MCF 10A (cell line): Measurements from ENCODE around the gene SERINC5. TPM values are rescaled to one million over a fixed set of nuclear protein-coding genes. Genes with fewer than 3 reads are reported as not detected.

Experiments
- BruUV-seq: library from RNA; stranded (reverse); fragments of 400-500 nt; replicated peaks from 2 replicates; lab custom pipeline; 2021; lab: Mats Ljungman, UMichigan
- CTCF ChIA-PET: fragments of 300-600 bp; sonication (Branson Sonifier 250); formaldehyde crosslinking; extraction: SDS; loops from one replicate; lab custom pipeline; 2021; ENCODE audit warnings: antibody characterized with exemption, inconsistent platforms; lab: Yijun Ruan, JAX
- POLR2A ChIA-PET: fragments of 300-600, 350-650 bp; sonication (Branson Sonifier 250); formaldehyde crosslinking; extraction: SDS; loops from one replicate; lab custom pipeline; 2020; ENCODE audit warnings: antibody characterized with exemption, inconsistent platforms; lab: Yijun Ruan, JAX
- DNase-seq: peaks from one replicate; pipeline ENCODE4 v3.0.0-alpha.2; 2018; ENCODE audit not compliant: unreplicated experiment
- H3K27ac Mint-ChIP-seq: one replicate; pipeline ENCODE4 v1.8.0; 2022; ENCODE audit warnings: mild to moderate bottlenecking, low read depth, mixed read lengths; ENCODE audit not compliant: unreplicated experiment
- H3K27me3 Mint-ChIP-seq: one replicate; pipeline ENCODE4 v1.8.0; 2022; ENCODE audit warnings: mixed read lengths; ENCODE audit not compliant: insufficient read depth, unreplicated experiment
- H3K36me3 Mint-ChIP-seq: one replicate; pipeline ENCODE4 v1.8.0; 2022; ENCODE audit warnings: mild to moderate bottlenecking, moderate library complexity, mixed read lengths; ENCODE audit not compliant: insufficient read depth, unreplicated experiment
- H3K4me1 Mint-ChIP-seq: one replicate; pipeline ENCODE4 v1.8.0; 2022; ENCODE audit warnings: mixed read lengths; ENCODE audit not compliant: insufficient read depth, unreplicated experiment
- H3K4me3 Mint-ChIP-seq: one replicate; pipeline ENCODE4 v1.8.0; 2022; ENCODE audit warnings: mild to moderate bottlenecking, moderate library complexity, mixed read lengths; ENCODE audit not compliant: unreplicated experiment
- H3K9me3 Mint-ChIP-seq: one replicate; pipeline ENCODE4 v1.8.0; 2022; ENCODE audit warnings: mixed read lengths; ENCODE audit not compliant: unreplicated experiment
- intact Hi-C: fragments of 100-400 bp; cut with micrococcal nuclease; formaldehyde crosslinking; loops from 2 replicates; pipeline ENCODE4 v1.14.1; 2022
- total RNA-seq: library from RNA; stranded (reverse); gene quantifications from 2 replicates; pipeline ENCODE4 v1.2.3, GENCODE V29; 2022
- TF ChIP-seq, protein P1 (sequence below): fragments of 200-600 bp; IDR thresholded peaks from one replicate; pipeline ENCODE4 v1.8.0; 2022; ENCODE audit warnings: antibody characterized with exemption, mild to moderate bottlenecking; ENCODE audit not compliant: unreplicated experiment

SERINC5 gene
- total RNA-seq, 1 experiment from 2014 or later = 17.1 TPM

DNA sequence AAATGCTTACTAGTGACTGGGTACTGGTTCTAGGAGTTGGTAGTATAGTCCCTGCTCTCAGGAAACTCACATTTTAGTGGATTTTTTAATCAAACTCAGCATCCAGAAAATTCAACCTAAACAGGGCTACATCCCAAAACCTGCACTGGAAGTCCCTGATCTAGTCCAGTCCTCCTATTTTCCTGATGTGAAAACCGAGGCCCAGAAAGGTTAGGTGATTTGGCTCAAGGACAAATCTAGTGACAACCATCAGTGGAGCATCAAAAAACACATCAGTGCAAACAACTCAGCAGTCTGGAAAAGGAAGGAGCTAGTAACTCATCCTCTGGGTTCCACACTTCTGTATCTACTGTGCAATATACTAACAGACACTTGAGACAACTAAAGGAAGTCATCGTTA is 38.2 kb downstream of the SERINC5 start:
- H3K4me3 Mint-ChIP-seq = no peak overlapping the region
- CTCF ChIA-PET = interaction anchor here (0.7 to 0.8 kb wide), 2 partner anchors 26 to 78 kb away, joined by 3 to 7 read pairs; no protein-coding TSS in a partner anchor
- TF ChIP-seq, protein P1, sequence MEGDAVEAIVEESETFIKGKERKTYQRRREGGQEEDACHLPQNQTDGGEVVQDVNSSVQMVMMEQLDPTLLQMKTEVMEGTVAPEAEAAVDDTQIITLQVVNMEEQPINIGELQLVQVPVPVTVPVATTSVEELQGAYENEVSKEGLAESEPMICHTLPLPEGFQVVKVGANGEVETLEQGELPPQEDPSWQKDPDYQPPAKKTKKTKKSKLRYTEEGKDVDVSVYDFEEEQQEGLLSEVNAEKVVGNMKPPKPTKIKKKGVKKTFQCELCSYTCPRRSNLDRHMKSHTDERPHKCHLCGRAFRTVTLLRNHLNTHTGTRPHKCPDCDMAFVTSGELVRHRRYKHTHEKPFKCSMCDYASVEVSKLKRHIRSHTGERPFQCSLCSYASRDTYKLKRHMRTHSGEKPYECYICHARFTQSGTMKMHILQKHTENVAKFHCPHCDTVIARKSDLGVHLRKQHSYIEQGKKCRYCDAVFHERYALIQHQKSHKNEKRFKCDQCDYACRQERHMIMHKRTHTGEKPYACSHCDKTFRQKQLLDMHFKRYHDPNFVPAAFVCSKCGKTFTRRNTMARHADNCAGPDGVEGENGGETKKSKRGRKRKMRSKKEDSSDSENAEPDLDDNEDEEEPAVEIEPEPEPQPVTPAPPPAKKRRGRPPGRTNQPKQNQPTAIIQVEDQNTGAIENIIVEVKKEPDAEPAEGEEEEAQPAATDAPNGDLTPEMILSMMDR = no peak

DNA sequence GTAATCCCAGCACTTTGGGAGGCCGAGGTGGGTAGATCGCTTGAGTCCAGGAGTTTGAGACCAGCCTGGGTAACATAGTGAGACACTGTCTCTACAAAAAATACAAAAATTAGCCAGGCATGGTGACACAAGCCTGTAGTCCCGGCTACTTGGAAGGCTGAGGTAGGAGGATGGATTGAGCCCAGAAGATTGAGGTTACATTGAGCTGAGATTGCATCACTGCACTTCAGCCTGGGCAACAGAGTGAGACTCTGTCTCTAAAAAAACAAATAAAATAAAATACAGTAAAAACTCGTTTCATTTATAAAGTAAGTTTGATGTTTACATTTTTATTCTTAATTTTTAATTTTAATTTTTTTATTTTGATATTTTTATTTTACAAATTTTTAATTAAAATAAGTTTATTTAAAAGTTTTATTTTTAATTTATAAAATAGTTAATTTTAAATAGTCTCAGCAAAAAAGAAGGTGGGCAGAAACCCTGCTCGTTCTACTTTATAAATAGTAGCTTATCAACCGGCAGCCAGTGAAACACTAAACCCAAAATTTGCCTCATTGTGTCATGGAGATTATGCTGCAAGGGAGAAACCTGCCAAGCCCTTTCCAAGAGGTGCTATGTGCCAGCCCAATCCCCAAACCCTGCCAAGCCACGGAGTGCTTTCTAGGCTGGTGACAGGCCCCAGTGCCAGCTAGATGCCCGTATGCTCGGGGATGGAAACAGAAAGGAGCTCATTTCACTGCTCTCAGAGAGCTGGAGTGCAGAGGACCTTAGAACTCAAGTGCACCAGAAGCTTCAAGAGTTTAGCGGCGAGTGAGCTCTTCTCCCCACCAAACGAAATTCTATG is 38.9 kb downstream of the SERINC5 start:
- no peaks in the 10 kb centered on the region for H3K27me3 Mint-ChIP-seq
- CTCF ChIA-PET = interaction anchor here (0.7 kb wide), 1 partner anchor 27 kb away, joined by 7 read pairs; no protein-coding TSS in a partner anchor
- intact Hi-C loops = no loop called here
- no peak overlapping the region for H3K27ac Mint-ChIP-seq
- DNase-seq = no peak
- BruUV-seq = no TSS peak
- TF ChIP-seq, protein P1 = no peak
- POLR2A ChIA-PET = interaction anchor here (0.8 to 1.7 kb wide), 2 partner anchors 29 to 39 kb away, joined by 3 to 4 read pairs; partner anchors contain the start of gene SERINC5
- H3K36me3 Mint-ChIP-seq = peaks cover 6% of the 10 kb centered on the region
- H3K9me3 Mint-ChIP-seq = no peaks in the 10 kb centered on the region
- H3K4me1 Mint-ChIP-seq = peaks cover 20% of the 10 kb centered on the region
- no peak overlapping the region for H3K4me3 Mint-ChIP-seq

More for the DNA sequence above, 38.2 kb downstream of the SERINC5 start:
- POLR2A ChIA-PET = interaction anchor here (1.7 kb wide), 1 partner anchor 38 kb away, joined by 4 read pairs; the partner anchor contains the start of gene SERINC5
- Mint-ChIP-seq H3K9me3 (no peaks in the 10 kb centered on the region), H3K36me3 (peaks cover 6% of the 10 kb centered on the region), H3K27ac (no peak overlapping the region), H3K27me3 (no peaks in the 10 kb centered on the region), H3K4me1 (peaks cover 20% of the 10 kb centered on the region)
- no peak for DNase-seq
- intact Hi-C loops = no loop called here
- no TSS peak for BruUV-seq

DNA sequence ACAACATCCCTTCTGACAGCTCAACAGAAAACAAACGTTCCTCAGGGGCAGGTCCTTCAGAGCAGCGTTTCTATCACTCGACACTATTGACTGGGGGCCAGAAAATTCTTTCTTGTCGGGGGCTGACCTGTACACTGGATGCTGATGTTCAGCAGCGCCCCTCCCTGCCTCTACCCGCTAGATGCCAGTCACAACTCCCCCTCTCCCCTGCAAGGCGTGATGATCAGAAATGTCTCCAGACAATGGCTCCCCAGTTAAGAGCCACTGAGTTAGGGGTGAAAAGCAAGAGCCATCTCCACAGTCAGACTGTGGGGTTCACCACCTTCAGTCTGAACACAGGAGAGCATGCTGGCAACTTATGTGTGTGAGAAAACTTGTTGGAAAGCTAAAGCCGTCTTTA is 39.8 kb downstream of the SERINC5 start:
- DNase-seq = no peak
- CTCF ChIA-PET = no interaction called here
- H3K9me3 Mint-ChIP-seq = no peaks in the 10 kb centered on the region

DNA sequence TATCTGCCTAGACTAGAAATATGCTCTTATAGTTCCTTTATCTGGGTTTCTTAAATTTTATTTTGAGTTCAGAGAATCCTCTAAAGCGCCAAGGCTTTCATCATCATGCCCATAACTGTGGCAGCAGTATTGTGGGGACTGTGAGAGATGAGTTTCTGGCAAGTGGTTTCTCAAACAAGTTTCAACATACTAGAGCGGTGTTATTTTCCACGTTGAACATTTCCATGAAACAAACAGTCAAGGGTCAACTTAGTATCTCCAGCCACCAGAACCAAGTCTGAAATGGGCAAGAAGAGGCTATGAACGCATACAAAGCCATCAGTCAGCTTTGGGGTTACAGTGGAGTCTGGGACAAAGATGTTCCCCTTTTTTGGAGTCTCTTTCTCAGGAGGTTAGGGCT is 40.3 kb downstream of the SERINC5 start:
- Mint-ChIP-seq H3K36me3 (peaks cover 2% of the 10 kb centered on the region), H3K9me3 (no peaks in the 10 kb centered on the region), H3K27me3 (no peaks in the 10 kb centered on the region), H3K27ac (no peak overlapping the region), H3K4me3 (no peak overlapping the region), H3K4me1 (peaks cover 17% of the 10 kb centered on the region)
- TF ChIP-seq, protein P1 = no peak
- POLR2A ChIA-PET = interaction anchor here (0.7 to 1.2 kb wide), 3 partner anchors 13 to 263 kb away, joined by 3 read pairs; no protein-coding TSS in a partner anchor
- CTCF ChIA-PET = interaction anchor here (1.1 kb wide), 1 partner anchor 124 kb away, joined by 4 read pairs; no protein-coding TSS in a partner anchor
- intact Hi-C loops = no loop called here
- no peak for DNase-seq
- BruUV-seq = no TSS peak

More for the DNA sequence above, 39.8 kb downstream of the SERINC5 start:
- H3K4me3 Mint-ChIP-seq = no peak overlapping the region
- TF ChIP-seq, protein P1 = no peak
- POLR2A ChIA-PET = no interaction called here
- peaks cover 6% of the 10 kb centered on the region for H3K36me3 Mint-ChIP-seq
- no peaks in the 10 kb centered on the region for H3K27me3 Mint-ChIP-seq
- no TSS peak for BruUV-seq
- peaks cover 20% of the 10 kb centered on the region for H3K4me1 Mint-ChIP-seq
- intact Hi-C loops = no loop called here
- no peak overlapping the region for H3K27ac Mint-ChIP-seq
